ENCODE data around the gene THAP5.

The THAP5 gene

DNA sequence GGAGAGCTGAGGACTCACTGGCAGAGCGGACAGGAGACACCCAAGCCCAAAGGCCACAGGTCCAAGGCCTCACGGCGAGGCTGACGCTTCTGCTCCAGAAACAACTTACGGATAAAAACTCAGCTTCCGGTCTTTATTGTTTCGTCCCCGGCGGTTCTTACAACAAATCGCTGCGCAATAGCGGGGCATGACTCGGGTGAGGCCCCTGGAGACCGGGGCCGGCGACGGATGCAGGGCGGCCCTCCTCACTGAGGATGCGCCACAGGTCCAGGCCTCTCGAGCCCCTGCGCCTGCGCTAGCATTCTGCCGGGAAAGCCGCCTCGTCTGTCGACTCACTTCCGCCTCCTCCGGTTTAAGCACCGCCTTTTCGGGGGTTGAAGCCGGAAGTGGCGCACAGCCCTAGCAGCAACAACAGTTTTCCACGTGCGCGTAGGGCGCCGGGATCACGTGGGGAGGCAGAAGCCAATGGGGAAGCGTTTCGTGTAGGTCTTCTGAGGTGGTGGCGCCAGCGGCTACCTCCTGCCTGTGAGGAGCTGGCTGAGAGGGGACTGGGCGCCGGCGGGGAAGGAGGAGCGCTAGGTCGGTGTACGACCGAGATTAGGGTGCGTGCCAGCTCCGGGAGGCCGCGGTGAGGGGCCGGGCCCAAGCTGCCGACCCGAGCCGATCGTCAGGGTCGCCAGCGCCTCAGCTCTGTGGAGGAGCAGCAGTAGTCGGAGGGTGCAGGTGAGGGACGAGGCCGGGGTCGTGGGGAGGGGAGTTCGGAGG, at the start of gene THAP5, which contains the start of gene DNAJB9:
THAP5 (minus strand) TSS at position 326 of the 765 bp plus-strand sequence; CDS start at position 189, 137 bp downstream.
DNAJB9 (plus strand) TSS at position 494 of the 765 bp plus-strand sequence. CDS start 1,853 bp downstream, outside the sequence.
- peak; percentile 90 for DNase-seq

DNA sequence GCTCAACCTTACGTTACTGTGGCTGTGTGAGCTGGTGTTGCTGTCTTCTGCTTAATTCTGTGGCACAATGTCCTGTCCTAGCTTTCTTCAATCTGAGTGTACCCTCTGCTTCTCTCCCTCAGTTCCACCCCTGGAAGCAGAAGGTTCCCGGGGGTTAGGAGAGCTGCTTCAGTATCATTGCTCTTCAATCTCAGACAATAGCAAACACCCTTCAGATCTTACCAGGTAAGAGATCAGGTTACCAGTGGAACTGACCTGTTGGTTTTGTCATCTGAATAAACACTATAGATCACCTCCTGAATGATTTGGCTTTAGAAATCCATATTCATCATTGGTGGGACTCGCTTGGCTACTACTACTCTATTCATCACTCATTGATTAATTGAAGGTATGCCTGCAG, 48.5 kb upstream of the THAP5 start:
- no peak for DNase-seq

DNA sequence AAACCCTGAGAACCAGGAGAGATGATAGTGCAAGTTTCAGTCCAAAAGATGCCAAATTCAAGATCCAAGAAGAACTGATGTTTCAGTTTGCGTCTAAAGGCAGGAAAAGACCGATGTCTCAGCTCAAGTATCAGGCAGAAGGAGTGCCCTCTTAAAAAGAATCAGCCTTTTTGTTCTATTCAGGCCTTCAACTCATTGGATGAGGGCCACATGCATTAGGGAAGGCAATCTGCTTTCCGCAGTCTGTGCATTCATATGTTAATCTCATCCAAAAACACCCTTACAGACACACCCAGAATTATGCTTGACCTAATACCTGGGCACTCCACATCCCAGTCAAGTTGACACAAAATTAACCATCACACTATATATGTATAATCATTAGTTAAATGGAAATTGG, 45.4 kb upstream of the THAP5 start:
- DNase-seq = peak; percentile 27

- no peak for DNase-seq
These were observed 44.5 kb upstream of the THAP5 start for GRCh38 chr7:108613949-108614381.

DNA sequence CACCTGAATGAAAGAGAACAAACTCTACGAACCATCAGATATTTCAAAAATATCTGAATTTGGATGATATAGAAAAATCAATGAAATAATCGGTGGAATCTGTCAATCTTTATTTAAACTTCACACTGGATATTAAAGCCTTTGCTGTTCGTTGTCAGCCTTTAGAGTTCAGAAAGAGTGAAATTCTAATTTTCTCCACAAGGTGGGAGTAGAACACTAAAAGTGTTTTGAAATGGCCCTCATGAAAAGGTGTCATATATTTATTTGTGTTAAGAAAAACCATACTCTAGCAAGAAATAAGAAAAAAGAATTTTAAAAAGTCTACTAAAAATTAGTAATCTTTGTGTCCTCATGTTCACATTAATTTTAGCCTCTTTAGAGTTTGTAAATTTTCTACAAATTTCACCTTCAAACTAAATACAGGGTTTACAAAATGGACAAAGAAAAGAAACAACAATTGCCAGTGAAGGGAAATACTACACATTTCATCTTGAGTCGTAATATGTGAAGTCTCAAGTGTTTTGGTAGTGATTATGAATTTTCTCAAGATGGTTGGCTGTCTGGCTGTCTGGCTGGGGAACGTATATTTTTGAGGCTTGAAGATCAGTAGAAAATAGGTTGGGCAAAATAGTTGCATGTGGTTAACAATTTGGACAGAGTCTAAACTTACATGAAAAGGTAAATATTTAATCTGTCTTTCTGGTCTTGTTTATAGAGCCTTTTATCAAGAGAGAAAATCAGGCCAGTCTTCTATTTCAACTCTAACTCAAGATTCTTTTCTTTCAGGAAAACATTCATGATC, 43.8 kb upstream of the THAP5 start:
- DNase-seq = no peak

DNA sequence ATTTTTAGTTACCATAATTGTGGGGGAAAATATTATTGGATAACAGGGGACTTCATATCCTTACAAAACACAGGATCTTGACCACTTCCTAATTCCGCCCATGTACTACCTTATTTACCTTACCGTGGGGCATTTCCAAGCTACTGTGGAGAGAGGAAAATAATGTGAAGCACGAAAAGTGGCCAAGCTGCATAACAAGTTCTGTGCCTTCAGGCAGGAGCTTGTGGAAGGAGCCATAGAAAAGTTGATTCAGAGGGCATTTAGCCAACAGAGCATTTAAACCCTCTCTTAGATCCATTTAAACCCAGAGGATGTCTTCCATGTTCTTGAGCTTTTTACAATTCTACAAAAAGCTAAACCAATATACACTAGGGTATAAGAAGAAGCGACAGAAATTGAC, 41.8 kb upstream of the THAP5 start:
- DNase-seq = no peak

DNA sequence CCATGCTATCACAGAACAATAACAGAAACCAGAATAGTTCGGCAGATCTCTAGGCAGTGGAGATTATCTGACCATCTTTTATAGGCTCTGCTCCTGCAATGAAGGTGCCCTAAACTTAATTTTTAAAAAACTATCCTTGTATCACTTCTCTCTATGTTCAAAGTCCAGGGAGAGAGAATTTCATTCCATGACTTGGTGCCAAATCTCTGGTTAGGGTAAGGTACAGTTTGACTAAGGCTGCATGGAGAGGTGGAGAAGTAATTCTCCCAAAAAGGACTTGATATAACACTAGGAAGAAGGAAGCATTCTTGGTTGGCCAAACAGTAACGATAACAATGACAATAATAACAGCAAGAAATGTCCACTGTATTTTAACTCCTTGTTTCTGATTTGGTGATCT, 40.1 kb upstream of the THAP5 start:
- no peak for DNase-seq

GRCh38 chr7:108605559-108606201, 36.2 kb upstream of the THAP5 start:
- DNase-seq = no peak

DNA sequence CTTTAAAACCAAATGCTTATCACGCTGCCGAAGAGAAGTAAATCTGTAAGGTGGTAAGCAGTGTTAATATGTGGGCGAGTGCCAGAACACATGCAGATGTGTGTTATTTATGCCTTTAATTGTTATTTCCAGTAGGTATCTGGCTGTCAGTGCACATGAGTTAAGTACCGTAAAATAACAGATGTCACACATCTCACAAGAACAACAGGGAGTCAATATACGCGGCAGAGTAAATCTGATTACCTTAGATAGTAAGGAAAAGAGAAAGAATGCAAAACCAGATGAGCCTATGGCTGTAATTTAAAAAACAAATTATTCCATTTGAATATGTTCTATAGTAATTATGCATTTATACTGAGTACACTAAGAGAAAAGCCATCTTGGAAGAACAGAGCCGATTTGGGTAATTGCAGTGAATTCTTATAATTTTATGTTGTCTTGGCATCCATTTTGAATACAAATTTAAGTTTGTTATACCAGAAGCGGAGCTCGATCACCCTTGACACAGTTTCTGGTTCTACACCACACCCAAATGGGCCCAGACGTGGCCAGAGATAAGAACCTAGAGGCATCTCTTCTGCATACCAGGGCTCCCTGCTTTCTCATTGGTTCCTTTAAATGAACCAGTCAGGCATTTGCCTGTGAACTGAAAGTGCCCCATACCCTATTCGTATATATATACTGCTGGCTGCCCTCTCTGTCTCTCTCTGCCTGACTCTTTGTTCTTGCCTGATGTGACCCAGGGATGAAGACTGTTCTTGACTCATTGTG, 35.0 kb upstream of the THAP5 start:
- DNase-seq = peak; percentile 33

GRCh38 chr7:108603656-108604306, 34.3 kb upstream of the THAP5 start:
- DNase-seq = no peak

DNA sequence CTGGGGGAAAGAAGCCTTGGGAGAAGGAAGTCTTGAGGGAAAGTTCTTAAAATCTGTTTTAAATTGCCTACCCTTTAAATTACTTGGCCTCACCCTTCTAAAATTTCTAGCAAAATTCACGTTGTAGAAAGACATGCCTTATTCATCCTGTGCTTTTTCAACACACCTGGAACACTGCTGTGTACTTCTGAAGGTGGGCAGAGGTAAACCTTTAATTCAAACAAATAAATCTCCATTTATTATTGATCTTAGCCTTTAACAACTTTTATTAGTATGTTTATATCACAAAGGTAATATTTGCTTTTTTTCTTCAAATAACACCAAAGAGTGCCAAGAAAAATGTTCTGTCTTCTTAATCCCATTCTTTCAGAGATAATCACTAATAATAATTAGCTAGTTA, 30.9 kb upstream of the THAP5 start:
- no peak for DNase-seq

GRCh38 chr7:108598914-108599580, 29.5 kb upstream of the THAP5 start:
- DNase-seq = peak; percentile 69

DNA sequence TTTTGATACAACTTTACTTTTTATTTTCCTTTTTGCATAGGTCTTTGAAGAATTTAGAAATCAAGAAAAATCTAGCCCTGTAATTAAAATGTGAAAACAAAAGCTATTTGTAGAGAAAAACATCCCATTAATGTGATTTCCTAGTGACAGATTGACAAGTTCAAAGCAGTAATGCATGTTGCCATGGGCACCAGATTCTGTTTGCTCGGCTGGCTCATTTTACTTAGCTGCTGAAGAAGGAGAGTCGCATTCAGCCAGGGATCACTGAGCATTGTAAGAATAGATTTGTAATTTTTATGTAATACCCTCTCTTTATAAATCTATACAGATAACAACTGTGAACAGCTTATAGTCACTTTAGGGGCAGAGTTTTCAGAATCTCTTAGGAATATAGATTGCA, 28.6 kb upstream of the THAP5 start:
- DNase-seq = peak; percentile 37

- no peak for DNase-seq
These were observed 27.1 kb upstream of the THAP5 start for GRCh38 chr7:108596560-108596959.

DNA sequence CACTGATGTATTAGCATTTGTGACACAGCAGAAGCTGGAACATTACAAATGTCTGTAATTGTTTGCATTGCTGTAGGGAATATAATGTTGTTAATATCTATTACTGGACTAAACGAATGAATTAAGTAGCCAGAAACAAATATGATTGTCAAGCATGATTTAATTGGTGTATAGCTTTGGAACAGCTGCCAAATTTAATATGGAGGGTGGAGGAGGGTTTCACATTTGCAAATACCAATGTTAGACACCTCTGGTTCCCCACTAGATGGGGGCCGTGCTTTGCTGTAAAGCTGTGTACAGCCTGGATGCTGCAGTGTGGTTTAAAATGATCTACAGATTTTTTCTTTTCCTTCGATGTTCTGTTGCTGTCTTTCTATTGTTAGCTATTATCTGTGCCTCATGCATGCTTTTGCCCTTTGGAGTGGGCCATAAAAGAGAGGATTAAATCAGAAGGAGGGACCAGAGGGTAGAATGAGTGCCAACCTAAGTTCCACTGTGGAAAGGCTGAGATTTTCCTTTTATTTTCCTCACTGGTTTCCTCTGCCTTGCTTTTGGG, 23.2 kb upstream of the THAP5 start:
- peak; percentile 57 for DNase-seq

DNA sequence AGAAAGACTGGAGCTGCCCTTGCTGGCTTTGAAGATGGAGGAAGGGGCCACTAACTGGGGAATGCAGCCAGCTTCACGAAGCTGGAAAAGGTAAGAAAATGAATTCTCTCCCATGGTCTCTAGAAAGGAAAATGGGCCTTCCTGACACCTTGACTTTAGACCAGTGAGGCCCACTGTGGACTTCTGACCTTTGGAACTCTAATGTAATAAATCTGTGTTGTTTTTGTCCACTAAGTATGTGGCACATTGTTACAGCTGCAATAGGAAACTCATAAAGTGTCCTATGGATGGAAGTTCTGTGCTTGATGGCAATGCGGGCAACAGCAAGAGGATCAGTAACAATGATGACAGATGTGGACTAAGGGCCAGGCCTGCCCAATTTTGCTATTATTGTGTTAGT, 21.1 kb upstream of the THAP5 start:
- no peak for DNase-seq

GRCh38 chr7:108589874-108590273, 20.4 kb upstream of the THAP5 start:
- DNase-seq = no peak

DNA sequence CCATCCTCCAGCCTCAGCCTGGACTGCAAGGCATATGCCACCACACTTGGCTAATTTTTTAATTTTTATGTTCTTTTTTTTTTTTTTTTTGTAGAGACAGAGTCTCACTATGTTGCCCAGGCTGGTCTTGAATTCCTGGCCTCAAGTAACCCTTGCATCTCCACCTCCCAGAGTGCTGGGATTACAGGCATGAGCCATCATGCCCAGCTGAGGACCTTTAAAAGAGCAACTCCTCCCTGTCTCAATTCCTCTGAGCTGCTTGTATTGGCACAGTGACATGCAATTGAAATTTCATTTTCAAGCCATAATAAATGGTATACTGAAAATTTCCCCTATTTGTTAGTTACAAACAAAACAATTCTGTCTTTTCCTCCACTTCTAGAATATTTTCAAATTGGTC, 19.7 kb upstream of the THAP5 start:
- DNase-seq = no peak

- no peak for DNase-seq
These were observed 16.8 kb upstream of the THAP5 start for GRCh38 chr7:108586274-108586710.

DNA sequence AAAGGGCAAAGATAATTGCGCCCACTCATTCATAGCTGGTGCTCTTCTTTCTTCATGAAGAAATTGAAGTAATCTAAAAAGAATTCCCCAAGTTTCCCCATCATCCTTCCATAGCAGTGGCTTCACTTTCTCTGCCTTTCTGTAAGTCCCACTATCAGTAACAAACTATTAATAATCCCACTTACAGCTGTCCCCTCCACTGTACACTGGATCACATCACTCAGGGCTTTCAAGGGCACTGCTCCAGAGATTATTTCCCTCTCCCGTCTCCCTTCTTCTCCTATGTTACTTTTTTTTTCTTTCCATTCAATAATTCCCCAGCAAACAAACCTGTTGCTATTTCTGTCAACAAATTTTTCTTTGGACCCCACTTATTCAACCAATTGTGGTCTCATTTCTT, 16.3 kb upstream of the THAP5 start:
- DNase-seq = no peak

- no peak for DNase-seq
These were observed 14.7 kb upstream of the THAP5 start for GRCh38 chr7:108584211-108584610.

Data from NCI-H524 treated with DMSO at 0.1 percent for 48 hours (cell line).